GM21423 (cell line): Measurements from ENCODE around the gene HCFC1.

Source experiments
- ATAC-seq: cut with Tn5 transposase; IDR thresholded peaks from one replicate; pipeline ENCODE4 v1.9.1; 2021; ENCODE audit warnings: mild to moderate bottlenecking, moderate library complexity; ENCODE audit not compliant: unreplicated experiment

HCFC1 gene

DNA sequence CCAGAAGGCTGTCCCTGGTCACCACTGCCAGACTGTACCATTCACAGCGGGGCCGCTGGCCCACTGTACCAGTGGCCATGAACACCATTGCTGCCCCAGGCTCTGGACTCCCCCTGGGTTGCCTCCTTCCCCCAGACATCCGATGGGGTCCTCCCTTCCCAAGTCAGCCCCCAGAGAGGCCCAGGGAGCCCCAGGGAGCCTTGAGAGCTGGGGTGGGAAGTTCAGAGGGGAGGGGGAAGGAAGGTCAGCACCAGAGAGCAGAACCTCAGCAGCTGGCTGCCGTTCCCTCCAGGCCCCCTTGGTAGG is 45.1 kb downstream of the HCFC1 start:
- peak; percentile 0 for ATAC-seq

DNA sequence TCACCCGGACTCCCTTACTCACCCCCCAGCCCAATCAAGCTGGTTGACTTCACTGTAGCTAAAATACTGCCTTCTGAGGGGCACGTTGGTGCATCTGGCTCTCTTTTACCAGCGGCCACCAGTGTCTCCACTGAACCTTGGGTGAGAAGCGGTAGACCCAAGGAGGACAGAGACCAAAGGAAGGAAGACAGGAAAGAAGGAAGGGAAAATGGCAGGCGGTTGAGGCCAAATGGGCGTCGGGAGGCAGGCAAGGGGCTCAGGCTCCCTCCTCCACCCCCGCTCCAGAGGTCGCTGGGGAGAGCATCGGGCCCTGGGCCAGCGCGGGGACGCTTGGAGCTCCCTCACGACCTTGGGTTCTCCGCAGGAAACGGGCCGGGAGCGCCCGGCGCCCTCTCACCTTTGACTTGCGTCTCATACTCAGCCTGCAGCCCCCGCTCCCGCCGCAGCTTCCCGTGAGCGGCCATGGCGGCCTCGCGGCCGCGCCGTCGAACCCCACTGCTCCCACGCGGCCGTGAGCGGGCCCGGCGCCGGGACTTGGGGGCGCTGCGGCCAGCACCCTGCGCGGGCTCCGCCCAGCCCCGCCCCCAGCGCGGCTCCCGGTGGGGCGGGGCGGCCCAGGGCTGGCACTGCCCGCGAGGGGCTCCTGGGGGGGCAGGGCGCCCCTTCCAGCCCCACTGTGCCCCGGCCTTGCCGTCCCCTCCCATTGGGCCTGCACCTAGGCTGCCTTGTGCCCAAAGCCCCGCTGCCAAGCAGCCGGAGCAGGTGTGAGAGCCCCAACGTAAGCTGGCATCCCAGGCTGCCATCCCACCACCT is 45.7 kb downstream of the HCFC1 start, which contains the start of gene ARHGAP4:
ARHGAP4 (minus strand) TSS at position 526 of the 813 bp plus-strand sequence; CDS start at position 464, 62 bp downstream.
- ATAC-seq = no peak

DNA sequence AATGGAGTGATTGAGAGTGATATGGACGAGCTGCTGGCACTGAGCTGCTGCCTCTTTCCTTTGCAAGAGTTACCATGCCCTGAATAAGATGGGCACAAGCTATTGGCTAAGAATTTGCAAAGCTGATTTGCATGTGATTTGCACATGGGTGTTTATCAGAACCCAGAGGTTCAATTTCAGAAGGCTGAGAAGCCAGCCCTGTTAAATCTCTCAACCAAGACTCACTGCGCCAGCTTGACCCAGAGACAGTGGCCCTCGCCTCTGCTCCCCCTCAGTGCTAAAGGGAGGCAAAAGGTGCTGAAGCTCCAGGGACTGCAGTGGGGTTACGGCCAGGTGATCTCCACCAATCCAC is 46.3 kb downstream of the HCFC1 start:
- ATAC-seq = no peak

- ATAC-seq = no peak
Observed at GRCh38 chrX:153924149-153924861, 47.3 kb downstream of the HCFC1 start.

- no peak for ATAC-seq
Observed at GRCh38 chrX:153922932-153923857, 48.4 kb downstream of the HCFC1 start.

- no peak for ATAC-seq
Observed at GRCh38 chrX:153921511-153922446, 49.8 kb downstream of the HCFC1 start.

GRCh38 chrX:153921070-153921469 is 50.5 kb downstream of the HCFC1 start:
- ATAC-seq = no peak

DNA sequence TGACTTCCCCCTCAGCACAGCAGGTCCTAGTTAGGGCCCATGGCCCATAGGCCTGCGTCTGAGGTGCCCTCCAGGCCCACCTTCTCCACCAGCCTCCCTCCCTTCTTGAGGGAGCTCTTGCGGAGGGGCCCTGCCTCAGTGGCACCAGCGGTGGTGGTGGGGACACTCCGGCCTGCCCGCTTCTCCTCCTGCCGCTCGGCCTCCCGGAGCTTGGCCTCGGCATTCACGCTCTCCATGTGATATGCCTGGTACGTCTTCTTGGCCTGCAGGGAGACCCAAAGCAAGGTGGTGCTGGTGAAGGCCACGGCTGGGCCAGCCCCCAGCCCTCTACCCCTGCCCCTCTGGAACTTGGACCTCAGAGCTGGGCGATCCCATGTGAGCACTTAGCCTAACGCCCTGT is 51.1 kb downstream of the HCFC1 start:
- ATAC-seq = no peak

GRCh38 chrX:153919281-153919680 is 52.3 kb downstream of the HCFC1 start:
- ATAC-seq = no peak

GRCh38 chrX:153917869-153918268 is 53.7 kb downstream of the HCFC1 start:
- no peak for ATAC-seq

- no peak for ATAC-seq
Observed at GRCh38 chrX:153913701-153914100, 57.9 kb downstream of the HCFC1 start.

- ATAC-seq = no peak
Observed at GRCh38 chrX:153913211-153913610, 58.4 kb downstream of the HCFC1 start.

GRCh38 chrX:153911798-153912197 is 59.8 kb downstream of the HCFC1 start:
- ATAC-seq = no peak

DNA sequence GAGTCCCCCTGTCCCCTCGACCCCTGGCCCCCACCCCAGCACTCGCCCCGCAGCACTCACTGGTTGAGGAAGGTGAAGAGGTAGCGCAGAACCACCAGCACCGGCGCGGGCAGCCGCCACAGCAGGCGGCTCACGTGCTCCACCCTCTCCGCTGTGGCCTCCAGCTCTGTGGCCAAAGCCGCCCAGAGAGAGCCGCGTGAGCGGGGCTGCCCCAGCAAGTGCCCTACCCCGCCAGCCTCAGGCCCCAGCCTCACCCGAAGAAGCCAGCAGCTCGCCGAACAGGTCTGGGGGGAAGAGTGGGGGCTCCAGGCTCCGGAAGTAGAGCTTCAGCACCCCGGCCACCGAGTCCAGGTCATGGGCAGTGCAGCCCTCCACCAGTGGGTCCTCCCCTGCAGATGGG is 61.2 kb downstream of the HCFC1 start:
- ATAC-seq = no peak

DNA sequence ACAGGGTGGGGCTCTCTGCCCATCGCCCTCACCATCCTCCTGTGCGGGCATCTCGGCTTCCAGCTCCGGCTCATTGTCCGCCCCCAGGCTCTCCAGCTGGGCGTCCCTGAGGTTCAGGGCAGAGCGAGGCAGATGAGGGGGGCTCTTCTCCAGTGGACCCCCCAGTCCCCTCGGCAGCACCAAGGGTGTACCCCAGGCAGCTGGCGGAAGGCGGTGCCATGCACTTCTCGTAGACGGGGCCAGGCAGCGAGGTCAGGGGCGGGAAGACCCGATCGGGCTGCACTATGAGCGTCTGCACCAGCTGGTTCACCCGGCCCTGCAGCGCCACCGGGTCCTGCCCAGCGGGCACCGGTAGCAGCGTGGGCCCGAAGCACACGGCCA is 61.6 kb downstream of the HCFC1 start:
- ATAC-seq = no peak

GRCh38 chrX:153909024-153909979 is 62.3 kb downstream of the HCFC1 start:
- ATAC-seq = no peak

GRCh38 chrX:153908219-153908860 is 63.3 kb downstream of the HCFC1 start:
- ATAC-seq = no peak

DNA sequence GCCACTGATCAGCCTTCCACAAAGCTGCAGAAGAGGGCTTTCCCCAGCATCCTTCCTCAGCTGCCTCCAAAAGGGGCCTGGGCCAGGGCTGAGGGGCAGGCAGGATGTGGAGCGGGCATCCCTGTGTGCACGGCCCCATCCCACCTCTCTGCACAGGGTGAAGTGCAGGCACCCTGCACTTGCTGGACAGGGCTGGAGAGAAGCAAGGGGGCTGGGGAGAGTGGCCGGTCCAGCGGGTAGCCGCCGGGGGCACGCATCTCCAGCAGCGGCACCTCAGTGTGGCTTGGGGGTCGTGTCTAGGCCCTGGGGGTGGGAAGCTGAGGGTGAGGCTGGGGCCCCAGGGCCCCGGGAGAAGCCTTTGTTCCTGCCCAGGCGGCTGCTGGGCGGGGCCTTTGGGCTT is 64.2 kb downstream of the HCFC1 start:
- ATAC-seq = no peak
